GM19193 (cell line): ENCODE measurements around the gene GABRB1.

Source experiments
- POLR2A ChIP-seq: IDR thresholded peaks from 4 replicates; pipeline ENCODE4 v1.6.1; 2011; ENCODE audit not compliant: insufficient read depth, insufficient read length; ENCODE audit errors: extremely low read depth

The GABRB1 gene

DNA sequence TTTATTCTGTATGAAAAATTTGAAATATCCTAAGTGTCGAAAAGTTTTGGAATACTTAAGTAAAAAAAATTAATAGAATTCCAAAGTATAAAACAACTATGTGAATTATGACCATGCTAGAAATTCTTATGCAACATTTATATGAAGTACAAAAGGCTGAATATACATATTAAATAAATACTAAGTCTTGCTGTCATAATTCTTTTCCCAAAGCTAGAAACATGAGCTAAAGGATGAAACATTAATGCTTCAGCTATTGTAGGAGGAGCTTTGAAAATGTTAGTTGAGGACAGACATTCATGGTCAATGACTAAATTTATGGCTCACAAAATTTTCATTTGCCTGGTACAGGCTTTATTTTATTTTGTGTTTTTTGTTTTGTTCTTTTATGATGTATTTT lies 207.3 kb downstream of the GABRB1 start:
- TF ChIP-seq POLR2A = no peak

DNA sequence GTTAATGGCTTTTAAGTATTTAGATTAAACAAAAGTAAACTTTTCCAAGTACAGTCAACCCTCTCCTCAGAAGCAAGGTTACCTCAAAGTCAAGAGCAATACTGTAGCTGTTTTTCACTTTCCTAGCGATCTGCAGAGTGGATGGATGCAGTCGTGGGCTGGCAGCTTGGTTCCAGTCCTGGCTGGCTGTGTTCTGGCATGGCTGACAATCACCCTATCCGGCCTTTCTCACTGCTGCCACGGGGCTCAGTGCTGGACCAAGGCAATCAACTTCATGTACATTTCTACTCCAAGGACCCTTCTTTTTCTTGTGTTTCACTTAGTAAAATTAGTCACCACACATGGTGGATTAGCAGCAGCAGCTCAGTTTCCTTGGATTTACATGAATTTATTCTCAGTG lies 208.3 kb downstream of the GABRB1 start:
- no peak for TF ChIP-seq POLR2A

DNA sequence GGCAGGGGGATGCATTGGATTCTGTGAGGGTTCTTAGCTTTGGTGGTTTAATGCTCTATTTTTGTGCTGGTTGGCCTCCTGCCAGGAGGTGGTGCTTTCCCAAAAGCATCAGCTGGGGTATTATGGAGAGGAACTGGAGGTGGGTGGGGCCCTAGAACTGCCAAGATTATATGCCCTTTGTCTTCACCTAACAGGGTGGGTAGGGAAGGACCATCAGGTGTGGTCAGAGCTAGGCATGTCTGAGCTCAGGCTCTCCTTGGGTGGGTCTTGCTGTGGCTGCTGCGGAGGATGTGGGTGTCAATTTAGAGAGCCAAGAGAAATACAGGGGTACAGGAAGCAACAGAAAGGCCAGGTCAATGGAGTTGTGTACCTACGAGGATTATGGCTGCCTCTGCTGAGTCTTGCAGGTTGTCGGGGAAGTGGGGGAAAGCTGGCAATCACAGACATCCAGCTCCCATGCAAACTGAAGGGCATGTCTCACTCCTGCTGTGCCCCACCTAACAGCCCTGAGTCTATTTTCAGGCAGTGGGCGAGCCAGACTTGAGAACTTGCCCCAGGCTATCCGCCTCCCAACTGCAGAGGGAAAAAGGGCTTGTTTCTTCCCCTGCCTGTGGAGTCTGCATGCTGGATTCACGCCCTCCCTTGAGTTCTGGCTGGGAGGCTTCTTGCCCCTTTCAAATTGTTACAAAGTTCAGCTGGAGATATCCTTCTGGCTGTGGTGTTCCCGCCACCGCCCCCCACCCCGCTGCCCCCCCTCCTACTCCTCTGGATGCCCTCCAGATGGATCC lies 220.2 kb downstream of the GABRB1 start:
- no peak for TF ChIP-seq POLR2A

DNA sequence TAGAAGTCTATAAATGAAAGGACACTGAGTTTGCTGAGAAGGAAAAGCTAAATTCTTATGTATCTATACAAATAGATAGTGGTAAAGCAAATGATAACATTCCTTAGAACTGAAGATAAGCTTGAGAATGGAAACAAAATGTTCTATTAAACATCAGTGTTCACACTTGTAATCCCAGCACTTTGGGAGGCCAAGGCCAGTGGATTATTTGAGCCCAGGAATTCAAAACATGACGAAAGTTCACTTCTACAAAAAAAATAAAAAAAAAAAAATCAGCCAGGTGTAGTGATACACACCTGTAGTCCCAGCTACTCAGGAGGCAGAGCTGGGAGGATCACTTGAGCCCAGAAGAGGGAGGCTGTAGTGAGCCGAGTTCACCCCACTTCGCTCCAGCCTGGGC lies 232.4 kb downstream of the GABRB1 start:
- no peak for TF ChIP-seq POLR2A

DNA sequence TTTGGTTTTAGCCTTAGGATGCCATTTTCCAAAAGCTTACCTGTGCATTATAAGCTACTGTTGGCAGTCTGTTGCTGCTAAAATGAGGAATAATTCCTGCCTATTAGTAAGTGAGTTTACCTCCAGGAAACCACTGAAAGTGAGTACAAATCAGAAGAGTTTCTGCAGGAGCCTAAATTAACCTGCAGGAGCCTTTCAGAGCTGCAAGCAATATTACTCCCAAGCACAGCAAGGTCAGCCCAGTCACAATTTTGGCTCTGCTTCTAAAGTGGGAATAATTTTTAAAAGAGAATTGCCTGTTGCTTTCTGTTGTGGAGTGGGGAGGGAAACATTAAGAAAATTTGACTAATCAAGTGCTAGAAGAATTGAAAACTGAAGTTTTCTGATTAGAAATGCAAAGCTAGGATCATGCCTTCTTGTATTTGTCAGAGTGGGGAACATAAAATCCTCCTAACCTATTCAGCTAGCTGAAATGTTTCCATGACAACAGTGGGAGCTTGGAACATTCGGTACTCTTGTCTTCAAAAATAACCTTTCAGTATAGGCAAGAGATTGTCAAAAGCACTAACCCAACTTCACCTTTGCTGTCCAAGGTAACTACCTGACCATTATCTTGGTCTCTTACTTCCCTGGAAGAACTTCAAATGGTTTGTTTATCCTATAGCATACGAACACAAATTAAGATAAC lies 239.0 kb downstream of the GABRB1 start:
- no peak for TF ChIP-seq POLR2A

DNA sequence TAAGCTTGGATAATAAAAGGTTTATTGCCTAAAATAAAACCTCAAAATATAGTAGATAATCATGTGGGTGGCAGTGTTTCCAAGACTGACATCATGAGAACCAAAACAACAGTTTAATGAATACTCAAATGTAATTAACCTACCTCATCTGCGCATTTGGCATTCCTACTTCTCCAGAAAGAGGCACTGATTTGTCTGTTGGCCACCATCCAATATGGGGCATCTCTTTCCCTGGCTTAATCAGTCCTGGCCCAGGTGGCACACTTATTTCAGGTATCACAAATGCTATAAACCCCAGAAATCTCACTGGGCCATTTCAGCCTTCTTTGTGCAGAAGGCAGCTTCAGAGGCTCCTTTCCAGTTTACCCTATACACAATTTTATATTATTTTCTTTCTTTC lies 239.9 kb downstream of the GABRB1 start:
- no peak for TF ChIP-seq POLR2A

DNA sequence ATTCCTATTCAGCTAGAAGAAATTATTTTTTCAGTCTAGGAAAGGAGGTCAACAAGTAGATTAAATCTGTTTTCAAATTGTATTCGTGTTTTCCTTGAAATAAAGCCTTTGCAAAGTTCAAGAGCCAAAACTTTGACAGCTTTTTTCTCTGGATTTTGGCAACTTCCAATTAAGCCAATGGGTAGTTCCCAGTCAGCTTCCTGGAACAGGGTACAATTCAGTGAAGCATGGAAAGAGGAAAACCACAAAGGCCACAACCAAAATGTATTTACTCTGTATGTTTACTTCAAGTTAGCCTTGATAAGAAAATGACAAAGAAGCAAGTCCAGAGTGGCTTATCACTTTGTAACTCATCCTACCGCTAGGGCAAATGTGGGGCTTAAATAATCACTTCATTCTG lies 243.5 kb downstream of the GABRB1 start:
- no peak for TF ChIP-seq POLR2A

DNA sequence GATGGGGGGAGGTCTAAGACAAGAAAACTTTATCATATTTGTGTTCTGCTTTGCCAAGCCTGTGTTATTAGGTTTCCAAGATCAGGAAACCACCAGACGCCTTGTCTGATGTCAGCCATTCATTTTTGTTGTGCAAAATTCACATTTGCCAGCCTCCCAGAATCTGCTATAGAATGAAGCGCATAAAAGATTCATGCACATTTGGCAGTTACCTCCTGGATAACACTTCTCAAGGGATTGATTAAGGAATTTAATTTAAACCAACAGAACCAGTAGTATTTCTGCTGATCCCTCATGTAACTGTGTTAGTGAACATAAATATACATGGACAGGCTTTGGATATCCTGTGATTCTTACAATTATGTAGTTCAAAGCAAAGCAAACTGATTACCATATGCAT lies 244.2 kb downstream of the GABRB1 start:
- no peak for TF ChIP-seq POLR2A

DNA sequence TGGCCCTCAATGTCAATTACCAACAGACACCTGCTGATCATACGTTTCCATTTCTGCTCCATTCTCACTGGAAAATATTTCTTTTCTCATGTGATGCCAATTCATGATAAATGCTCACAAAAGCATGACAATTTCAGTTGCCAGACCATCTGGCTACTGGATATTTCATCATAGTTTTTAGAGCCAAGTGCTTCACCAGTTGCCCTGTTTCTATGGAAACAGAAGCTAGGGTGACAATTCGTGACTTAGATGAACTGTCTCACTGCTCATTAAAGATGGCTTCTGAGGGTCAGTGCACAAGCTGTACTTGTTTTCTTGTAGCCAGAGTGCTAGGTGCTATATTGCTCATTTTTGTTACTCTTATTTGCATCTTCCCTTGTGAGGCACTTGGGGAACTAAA lies 247.3 kb downstream of the GABRB1 start:
- no peak for TF ChIP-seq POLR2A

DNA sequence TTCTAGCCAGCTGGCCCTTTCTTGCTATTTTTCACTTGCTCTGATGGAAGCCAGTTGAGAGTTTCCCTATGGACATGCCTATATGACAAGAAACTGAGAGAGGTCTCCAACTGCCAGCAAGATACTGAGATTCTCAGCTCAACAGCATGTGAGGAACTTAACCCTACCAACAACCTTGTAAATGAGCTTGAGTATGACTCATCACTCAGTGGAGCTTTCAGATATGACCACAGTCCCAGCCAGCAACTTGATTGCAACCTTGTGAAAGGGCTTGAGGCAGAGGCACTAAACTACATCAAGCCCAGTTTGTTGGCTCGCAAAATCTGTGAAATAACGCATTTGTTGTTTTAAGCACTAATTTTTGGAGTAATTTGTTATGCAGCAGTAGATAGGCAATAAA lies 256.4 kb downstream of the GABRB1 start:
- no peak for TF ChIP-seq POLR2A

DNA sequence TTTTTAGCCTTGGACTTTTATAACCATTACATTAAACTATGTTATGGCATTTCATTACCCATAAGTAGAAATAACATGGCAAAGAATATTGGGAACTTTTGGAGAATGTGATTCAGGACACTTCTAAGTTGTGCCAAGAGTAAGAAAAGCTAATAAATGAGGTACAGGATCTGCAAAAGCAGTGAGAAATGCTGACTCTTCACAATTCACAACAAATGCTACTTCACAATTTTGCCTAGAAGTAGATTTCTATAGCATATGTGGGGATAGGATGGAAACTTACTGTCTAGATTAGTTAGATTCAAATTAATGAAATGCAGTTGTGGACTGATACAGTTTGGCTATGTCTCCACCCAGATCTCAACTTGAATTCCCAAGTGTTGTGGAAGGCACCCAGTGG lies 258.4 kb downstream of the GABRB1 start:
- no peak for TF ChIP-seq POLR2A

DNA sequence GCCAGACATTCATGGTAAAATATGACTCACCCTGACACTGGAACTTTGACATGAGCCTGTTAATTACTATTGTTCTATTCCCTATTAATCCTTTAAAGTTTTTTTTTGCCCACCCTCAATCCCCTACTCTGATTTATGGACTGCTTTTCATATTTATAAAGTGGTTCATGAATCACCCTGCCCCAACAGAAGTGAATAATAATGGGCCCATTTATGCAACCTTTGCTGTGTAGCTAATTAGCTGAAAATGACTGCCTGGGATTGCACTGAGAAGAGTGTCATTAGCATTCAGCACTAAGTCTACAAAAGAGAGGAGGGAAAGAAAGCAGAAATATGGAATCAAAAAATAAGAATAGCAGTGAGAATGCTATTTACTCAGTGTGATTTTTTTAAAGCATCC lies 277.8 kb downstream of the GABRB1 start:
- no peak for TF ChIP-seq POLR2A

DNA sequence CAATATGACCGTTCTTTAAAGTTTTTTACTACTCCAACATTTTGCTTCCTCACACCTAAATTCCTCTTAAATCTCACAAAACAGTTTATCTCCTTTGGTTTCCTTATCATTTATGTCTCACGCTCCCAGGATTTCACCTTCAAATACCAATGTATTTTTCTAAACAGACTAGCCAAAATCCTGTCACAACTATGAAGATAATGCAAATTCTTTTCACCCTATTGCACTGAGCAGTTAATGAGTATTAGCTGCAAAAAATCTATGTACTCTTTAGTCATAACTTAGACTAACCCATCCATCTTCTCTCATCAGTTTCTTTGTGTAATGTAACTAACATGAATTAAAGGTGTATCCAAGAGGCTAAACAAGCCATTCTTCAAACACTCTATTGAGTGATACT lies 280.8 kb downstream of the GABRB1 start:
- no peak for TF ChIP-seq POLR2A

DNA sequence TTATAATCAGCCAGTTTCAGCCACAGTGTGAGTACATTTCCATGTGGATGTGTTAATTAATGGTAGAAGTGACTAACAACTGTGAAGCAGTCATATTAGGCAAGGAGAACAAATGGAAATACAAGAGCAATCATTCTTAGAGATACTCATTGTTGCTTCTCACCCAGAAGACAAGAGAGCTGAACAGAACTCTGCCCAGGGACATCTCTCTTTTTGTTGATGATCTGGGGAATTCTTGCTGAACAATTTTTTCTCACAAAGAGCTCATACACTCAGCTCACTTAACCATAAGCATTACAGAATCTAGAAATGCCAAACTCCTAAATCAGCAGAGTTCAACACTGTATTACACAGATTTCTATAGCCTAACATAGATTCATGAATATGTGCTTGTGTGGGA lies 282.0 kb downstream of the GABRB1 start:
- no peak for TF ChIP-seq POLR2A

DNA sequence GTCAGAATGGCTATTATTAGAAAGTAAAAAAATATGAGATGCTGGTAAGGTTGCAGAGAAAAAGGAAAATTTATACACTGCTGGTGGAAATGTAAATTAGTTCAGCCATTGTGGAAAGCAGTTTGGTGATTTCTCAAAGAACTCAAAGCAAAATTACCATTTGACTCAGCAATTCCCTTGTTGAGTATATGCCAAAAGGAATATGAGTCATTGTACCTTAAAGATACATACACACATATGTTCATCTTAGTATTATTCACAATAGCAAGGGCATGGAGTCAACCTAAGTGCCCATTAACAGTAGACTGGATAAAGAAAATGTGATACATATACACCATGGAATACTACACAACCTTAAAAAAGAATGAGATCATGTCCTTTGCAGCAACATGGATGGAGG lies 284.0 kb downstream of the GABRB1 start:
- no peak for TF ChIP-seq POLR2A

DNA sequence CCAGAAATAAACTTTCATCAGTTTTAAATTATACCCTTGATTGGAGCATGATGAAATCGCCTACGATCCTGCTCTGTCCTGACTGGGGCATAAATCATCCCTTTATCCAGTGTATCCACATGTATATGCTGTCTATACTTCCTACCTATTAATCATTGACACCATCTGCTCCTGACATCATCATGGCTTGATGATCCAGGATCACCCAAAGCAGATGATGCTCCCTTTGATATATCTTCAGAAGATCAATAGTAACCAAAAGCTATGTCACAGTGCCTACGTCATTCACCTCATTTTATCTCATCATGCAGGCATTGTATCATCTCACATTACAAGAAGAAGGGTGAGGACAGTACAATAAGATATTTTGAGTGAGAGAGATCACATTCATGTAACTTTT lies 294.7 kb downstream of the GABRB1 start:
- TF ChIP-seq POLR2A = no peak
